Esophagus squamous epithelium (tissue), 4 donors: ENCODE results near the gene GPC6.

ENCODE experiments used
- POLR2A ChIP-seq, 4 donors: fragments of 450-650 bp; IDR thresholded peaks; one replicate each; pipeline ENCODE4 v1.6.1; 2017; ENCODE audit warnings: antibody characterized with exemption in 4 of 4, mild to moderate bottlenecking in 4 of 4, moderate library complexity in 3 of 4
- TF ChIP-seq, protein P1 (sequence below), 6 experiments: fragments of 450-650 bp in 4 of 6; fragments of 200-600 bp in 2 of 6; sonication (generic) in 2 of 6; IDR thresholded peaks; one replicate each; pipeline ENCODE4 v1.5.1; 2016 to 2019; ENCODE audit warnings: antibody characterized with exemption in 6 of 6, mild to moderate bottlenecking in 4 of 6, moderate library complexity in 4 of 6

DNA sequence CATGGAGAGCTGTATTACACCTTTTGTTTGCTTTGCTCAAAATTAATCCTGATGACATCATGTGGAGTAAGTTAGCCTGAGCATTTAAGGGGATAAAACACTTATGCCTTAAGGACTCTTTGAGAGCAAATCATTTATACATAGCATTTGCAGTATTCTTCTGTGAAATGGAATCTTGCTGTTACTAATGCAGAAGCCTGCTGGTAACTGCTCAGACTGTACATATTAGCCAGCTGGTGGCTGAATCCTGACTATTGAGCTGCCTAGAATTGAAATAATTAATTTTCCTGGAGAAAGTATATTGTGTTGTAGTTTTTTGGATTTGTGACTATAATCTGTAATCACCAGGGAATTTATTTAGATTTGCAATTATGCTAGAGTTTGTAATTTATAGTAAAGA is 363.2 kb downstream of the GPC6 start:
- TF ChIP-seq, protein P1, sequence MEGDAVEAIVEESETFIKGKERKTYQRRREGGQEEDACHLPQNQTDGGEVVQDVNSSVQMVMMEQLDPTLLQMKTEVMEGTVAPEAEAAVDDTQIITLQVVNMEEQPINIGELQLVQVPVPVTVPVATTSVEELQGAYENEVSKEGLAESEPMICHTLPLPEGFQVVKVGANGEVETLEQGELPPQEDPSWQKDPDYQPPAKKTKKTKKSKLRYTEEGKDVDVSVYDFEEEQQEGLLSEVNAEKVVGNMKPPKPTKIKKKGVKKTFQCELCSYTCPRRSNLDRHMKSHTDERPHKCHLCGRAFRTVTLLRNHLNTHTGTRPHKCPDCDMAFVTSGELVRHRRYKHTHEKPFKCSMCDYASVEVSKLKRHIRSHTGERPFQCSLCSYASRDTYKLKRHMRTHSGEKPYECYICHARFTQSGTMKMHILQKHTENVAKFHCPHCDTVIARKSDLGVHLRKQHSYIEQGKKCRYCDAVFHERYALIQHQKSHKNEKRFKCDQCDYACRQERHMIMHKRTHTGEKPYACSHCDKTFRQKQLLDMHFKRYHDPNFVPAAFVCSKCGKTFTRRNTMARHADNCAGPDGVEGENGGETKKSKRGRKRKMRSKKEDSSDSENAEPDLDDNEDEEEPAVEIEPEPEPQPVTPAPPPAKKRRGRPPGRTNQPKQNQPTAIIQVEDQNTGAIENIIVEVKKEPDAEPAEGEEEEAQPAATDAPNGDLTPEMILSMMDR (IDR thresholded peaks at IDR 0.05) = no peak
- TF ChIP-seq POLR2A (IDR thresholded peaks at IDR 0.05) = no peak
